Astrocyte (in vitro differentiated cells and primary cell): Measurements from ENCODE around the gene TPH1. TPM values are rescaled to one million over a fixed set of nuclear protein-coding genes. Genes with fewer than 3 reads are reported as not detected.

Experiments
- DNase-seq: peaks from one replicate; pipeline ENCODE4 v3.0.0-alpha.2; 2010; ENCODE audit warnings: low read depth
- FAIRE-seq: peaks from 2 replicates; lab custom pipeline; 2011; peaks lifted over from hg19 to GRCh38; lab: Jason Lieb, UNC
- H2AFZ ChIP-seq: 2 replicates; pipeline ENCODE4 v1.6.0; 2012; ENCODE audit warnings: low read depth, low read length, inconsistent platforms
- H3K27ac ChIP-seq: 2 replicates; pipeline ENCODE4 v1.5.1; 2011; ENCODE audit warnings: low read depth, low read length, inconsistent platforms
- H3K27me3 ChIP-seq: 2 replicates; pipeline ENCODE4 v1.6.0; 2011; ENCODE audit warnings: low read length, inconsistent platforms; ENCODE audit not compliant: insufficient read depth
- H3K36me3 ChIP-seq: 2 replicates; pipeline ENCODE4 v1.5.1; 2011; ENCODE audit warnings: low read length, inconsistent platforms; ENCODE audit not compliant: insufficient read depth
- H3K4me1 ChIP-seq: 2 replicates; pipeline ENCODE4 v1.5.1; 2011; ENCODE audit warnings: low read length, inconsistent platforms; ENCODE audit not compliant: insufficient read depth
- H3K4me2 ChIP-seq: 2 replicates; pipeline ENCODE4 v1.6.0; 2012; ENCODE audit warnings: low read length, inconsistent platforms
- H3K4me3 ChIP-seq: 2 replicates; pipeline ENCODE4 v1.5.1; 2011; ENCODE audit warnings: low read depth, mild to moderate bottlenecking, low read length, inconsistent platforms; ENCODE audit not compliant: insufficient read depth
- H3K79me2 ChIP-seq: 2 replicates; pipeline ENCODE4 v1.6.0; 2012; ENCODE audit warnings: mild to moderate bottlenecking, low read length, inconsistent platforms; ENCODE audit not compliant: insufficient read depth
- H3K9ac ChIP-seq: 2 replicates; pipeline ENCODE4 v1.6.0; 2012; ENCODE audit warnings: mild to moderate bottlenecking, low read length, inconsistent platforms
- H3K9me3 ChIP-seq: 2 replicates; pipeline ENCODE4 v1.5.1; 2012; ENCODE audit warnings: low read depth, mild to moderate bottlenecking, low read length, inconsistent platforms; ENCODE audit not compliant: insufficient read depth
- H4K20me1 ChIP-seq: 2 replicates; pipeline ENCODE4 v1.6.0; 2012; ENCODE audit warnings: low read length, inconsistent platforms; ENCODE audit not compliant: insufficient read depth
- H3K27ac Mint-ChIP-seq: one replicate; pipeline ENCODE4 v1.8.0; 2021; ENCODE audit warnings: mild to moderate bottlenecking, mixed read lengths; ENCODE audit not compliant: unreplicated experiment
- H3K27me3 Mint-ChIP-seq: one replicate; pipeline ENCODE4 v1.8.0; 2021; ENCODE audit warnings: low read depth, mixed read lengths; ENCODE audit not compliant: unreplicated experiment
- H3K36me3 Mint-ChIP-seq: one replicate; pipeline ENCODE4 v1.8.0; 2021; ENCODE audit warnings: low read depth, mixed read lengths; ENCODE audit not compliant: unreplicated experiment
- H3K4me1 Mint-ChIP-seq: one replicate; pipeline ENCODE4 v1.8.0; 2021; ENCODE audit warnings: low read depth, mixed read lengths; ENCODE audit not compliant: unreplicated experiment
- H3K4me3 Mint-ChIP-seq: one replicate; pipeline ENCODE4 v1.8.0; 2021; ENCODE audit warnings: mild to moderate bottlenecking, moderate library complexity, mixed read lengths; ENCODE audit not compliant: unreplicated experiment
- H3K9me3 Mint-ChIP-seq: one replicate; pipeline ENCODE4 v1.8.0; 2021; ENCODE audit warnings: mild to moderate bottlenecking, mixed read lengths; ENCODE audit not compliant: unreplicated experiment
- EZH2 ChIP-seq: IDR thresholded peaks from 2 replicates; pipeline ENCODE4 v1.6.1; 2012; ENCODE audit warnings: mild to moderate bottlenecking, low read length, inconsistent platforms; ENCODE audit not compliant: insufficient read depth
- total RNA-seq: library from RNA; stranded (reverse); gene quantifications from 2 replicates; pipeline ENCODE4 v1.2.1, GENCODE V29; 2021
- TF ChIP-seq, protein P1 (sequence below): IDR thresholded peaks from 2 replicates; pipeline ENCODE4 v1.5.1; 2011; ENCODE audit warnings: low read depth, mild to moderate bottlenecking, inconsistent platforms, low read length, moderate library complexity; ENCODE audit not compliant: insufficient read depth

Gene TPH1
- total RNA-seq, 1 donor from 2014 or later, result 0.32 TPM

DNA sequence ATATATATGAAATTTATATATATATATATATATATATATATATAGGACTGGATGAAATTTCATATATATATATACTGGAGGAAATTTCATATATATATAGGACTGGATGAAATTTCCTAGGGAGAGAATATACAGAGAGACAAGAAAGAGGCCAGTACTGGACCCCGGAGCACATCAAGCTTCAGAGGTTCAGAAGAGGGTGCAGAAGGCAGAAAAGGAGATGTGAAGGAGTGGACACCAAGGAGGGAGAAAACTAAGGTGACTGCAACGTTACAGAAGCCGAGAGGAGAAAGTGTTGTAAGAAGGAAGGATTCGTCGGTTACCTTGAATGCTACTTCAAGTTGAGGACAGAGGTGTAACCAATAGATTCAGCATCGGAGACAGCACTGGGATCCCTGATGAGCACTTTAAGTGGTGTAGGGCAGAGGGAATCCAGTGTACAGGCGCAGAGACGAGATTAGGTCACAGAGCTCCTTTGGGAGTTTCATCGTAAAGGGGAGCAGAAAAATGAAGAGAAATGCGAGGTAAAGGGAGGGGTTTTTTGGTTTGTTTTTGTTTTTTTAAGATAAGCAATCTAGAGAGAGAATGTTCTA lies 8.5 kb upstream of the TPH1 start:
- no peak overlapping the region for H3K27ac Mint-ChIP-seq
- FAIRE-seq (no peak), DNase-seq (no peak)
- Histone ChIP-seq H3K27ac (no peak overlapping the region), H3K4me2 (no peak overlapping the region), H3K4me1 (no peaks in the 10 kb centered on the region), H3K27me3 (no peaks in the 10 kb centered on the region), H2AFZ (no peak overlapping the region), H3K4me3 (no peak overlapping the region), H3K9me3 (no peaks in the 10 kb centered on the region), H4K20me1 (no peaks in the 10 kb centered on the region), H3K79me2 (no peaks in the 10 kb centered on the region), H3K36me3 (no peaks in the 10 kb centered on the region), H3K9ac (no peak overlapping the region)
- H3K4me1 Mint-ChIP-seq, result no peaks in the 10 kb centered on the region
- no peaks in the 10 kb centered on the region for H3K9me3 Mint-ChIP-seq
- H3K4me3 Mint-ChIP-seq, result no peak overlapping the region
- TF ChIP-seq, protein P1, sequence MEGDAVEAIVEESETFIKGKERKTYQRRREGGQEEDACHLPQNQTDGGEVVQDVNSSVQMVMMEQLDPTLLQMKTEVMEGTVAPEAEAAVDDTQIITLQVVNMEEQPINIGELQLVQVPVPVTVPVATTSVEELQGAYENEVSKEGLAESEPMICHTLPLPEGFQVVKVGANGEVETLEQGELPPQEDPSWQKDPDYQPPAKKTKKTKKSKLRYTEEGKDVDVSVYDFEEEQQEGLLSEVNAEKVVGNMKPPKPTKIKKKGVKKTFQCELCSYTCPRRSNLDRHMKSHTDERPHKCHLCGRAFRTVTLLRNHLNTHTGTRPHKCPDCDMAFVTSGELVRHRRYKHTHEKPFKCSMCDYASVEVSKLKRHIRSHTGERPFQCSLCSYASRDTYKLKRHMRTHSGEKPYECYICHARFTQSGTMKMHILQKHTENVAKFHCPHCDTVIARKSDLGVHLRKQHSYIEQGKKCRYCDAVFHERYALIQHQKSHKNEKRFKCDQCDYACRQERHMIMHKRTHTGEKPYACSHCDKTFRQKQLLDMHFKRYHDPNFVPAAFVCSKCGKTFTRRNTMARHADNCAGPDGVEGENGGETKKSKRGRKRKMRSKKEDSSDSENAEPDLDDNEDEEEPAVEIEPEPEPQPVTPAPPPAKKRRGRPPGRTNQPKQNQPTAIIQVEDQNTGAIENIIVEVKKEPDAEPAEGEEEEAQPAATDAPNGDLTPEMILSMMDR, result no peak
- TF ChIP-seq EZH2, result no peak
- peaks cover 4% of the 10 kb centered on the region for H3K27me3 Mint-ChIP-seq
- no peaks in the 10 kb centered on the region for H3K36me3 Mint-ChIP-seq

DNA sequence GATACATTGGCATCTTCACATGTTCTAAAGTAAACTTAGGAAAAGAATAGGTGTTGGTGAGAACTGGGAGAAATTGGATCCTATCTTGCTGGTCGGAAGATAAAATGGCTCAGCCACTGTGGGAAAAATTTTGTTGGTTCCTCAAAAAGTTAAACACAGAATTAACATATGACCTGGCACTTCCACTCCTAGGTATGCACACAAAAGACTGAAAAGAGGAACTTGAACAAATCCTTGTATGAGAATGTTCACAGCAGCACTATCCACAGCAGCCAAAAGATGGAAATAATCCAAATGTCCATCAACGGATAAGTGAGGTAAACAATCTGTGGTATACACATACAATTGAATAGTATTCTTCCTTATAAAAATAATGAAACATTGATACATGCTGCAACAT lies 4.8 kb upstream of the TPH1 start:
- no peak overlapping the region for H3K4me2 ChIP-seq
- H3K36me3 ChIP-seq, result no peaks in the 10 kb centered on the region
- FAIRE-seq, result no peak
- H3K79me2 ChIP-seq, result no peaks in the 10 kb centered on the region
- no peaks in the 10 kb centered on the region for H4K20me1 ChIP-seq
- Mint-ChIP-seq H3K4me1 (no peaks in the 10 kb centered on the region), H3K9me3 (peaks cover 8% of the 10 kb centered on the region), H3K36me3 (no peaks in the 10 kb centered on the region), H3K27me3 (peaks cover 26% of the 10 kb centered on the region), H3K4me3 (no peak overlapping the region), H3K27ac (no peak overlapping the region)
- H3K4me1 ChIP-seq, result no peaks in the 10 kb centered on the region
- no peak overlapping the region for H3K27ac ChIP-seq
- H3K9ac ChIP-seq, result no peak overlapping the region
- no peak for TF ChIP-seq EZH2
- TF ChIP-seq, protein P1, result no peak
- H3K4me3 ChIP-seq, result no peak overlapping the region
- DNase-seq, result no peak
- no peaks in the 10 kb centered on the region for H3K9me3 ChIP-seq
- H2AFZ ChIP-seq, result no peak overlapping the region
- peaks cover 1% of the 10 kb centered on the region for H3K27me3 ChIP-seq

DNA sequence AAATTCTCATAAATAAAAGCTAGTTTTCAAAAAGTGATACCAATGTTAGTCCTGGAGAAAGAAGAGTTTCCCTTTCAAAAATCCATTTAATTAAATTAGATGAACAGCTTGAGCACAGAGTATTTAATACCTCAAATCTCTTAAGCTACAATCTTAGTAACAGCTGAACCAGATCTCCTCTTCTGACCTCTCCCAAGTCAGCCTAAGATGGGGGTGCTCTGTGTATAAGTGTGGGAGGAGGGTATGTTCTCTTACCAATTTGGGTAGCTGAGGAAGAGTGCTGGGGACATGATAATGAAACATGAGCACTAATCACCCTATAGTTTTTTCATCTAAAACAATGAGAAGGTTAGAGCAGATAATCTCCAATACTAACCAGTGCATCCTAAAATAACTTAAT lies 9.6 kb downstream of the TPH1 start:
- H3K27me3 ChIP-seq, result no peaks in the 10 kb centered on the region
- no peaks in the 10 kb centered on the region for H3K9me3 ChIP-seq
- no peaks in the 10 kb centered on the region for H3K36me3 ChIP-seq
- H3K4me1 ChIP-seq, result no peaks in the 10 kb centered on the region
- TF ChIP-seq, protein P1, result no peak
- TF ChIP-seq EZH2, result no peak
- Mint-ChIP-seq H3K4me1 (no peaks in the 10 kb centered on the region), H3K27ac (no peak overlapping the region), H3K27me3 (no peaks in the 10 kb centered on the region), H3K9me3 (no peaks in the 10 kb centered on the region), H3K4me3 (no peak overlapping the region), H3K36me3 (no peaks in the 10 kb centered on the region)
- no peaks in the 10 kb centered on the region for H3K79me2 ChIP-seq
- no peak overlapping the region for H2AFZ ChIP-seq
- no peak for DNase-seq
- no peak overlapping the region for H3K27ac ChIP-seq
- H3K4me3 ChIP-seq, result no peak overlapping the region
- no peak for FAIRE-seq
- H3K9ac ChIP-seq, result no peak overlapping the region
- no peak overlapping the region for H3K4me2 ChIP-seq
- no peaks in the 10 kb centered on the region for H4K20me1 ChIP-seq
